HG03439 (cell line): Measurements from ENCODE around the gene PTGES.
"Not testable (repeated sequence)": the region's sequence is repeated elsewhere in the genome, so short reads cannot be mapped to it uniquely, and the experiment has no call there.

Experiments
- ATAC-seq: cut with Tn5 transposase; IDR thresholded peaks from one replicate; pipeline ENCODE4 v1.9.1; 2021; ENCODE audit warnings: mild to moderate bottlenecking, moderate library complexity; ENCODE audit not compliant: unreplicated experiment

The PTGES gene

DNA sequence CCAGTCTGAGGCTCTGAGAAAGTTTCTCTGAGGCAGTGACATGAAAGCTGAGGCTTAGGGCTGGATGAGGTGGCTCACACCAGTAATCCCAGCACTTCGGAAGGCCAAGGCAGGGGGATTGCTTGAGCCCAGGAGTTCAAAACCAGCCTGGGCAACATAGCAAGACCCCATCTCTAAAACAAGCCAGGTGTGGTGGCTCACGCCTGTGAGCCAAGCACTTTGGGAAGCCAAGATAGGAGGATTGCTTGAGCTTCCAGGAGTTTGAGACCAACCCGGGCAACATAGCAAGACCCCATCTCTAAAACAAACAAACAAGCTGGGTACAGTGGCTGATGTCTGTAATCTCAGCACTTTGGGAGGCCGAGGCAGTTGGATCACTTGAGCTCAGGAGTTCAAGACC, 3.8 kb downstream of the PTGES start:
- not testable (repeated sequence) for ATAC-seq

- no peak for ATAC-seq
Measured at GRCh38 chr9:129748249-129748648, 4.6 kb downstream of the PTGES start.

- no peak for ATAC-seq
Measured at GRCh38 chr9:129746092-129746777, 6.6 kb downstream of the PTGES start.

DNA sequence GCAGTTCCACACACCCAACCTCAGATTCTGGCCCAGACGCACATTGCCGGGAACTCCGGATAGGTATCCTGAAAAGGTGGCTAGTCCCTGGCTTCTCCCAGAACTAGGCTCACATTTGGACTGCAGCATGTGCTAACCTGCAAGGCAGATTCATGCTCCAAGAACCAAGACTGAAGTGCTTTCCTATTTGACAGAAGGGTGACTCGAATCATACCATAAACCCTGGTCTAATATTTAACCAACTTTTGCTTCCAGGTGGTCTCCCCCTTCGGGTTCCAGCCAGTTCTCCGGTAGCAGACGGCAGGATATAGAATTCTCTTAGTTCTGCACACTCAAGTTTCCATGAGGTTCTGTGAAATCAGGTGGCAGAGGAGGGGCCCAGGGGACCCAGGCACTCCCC, 7.6 kb downstream of the PTGES start:
- ATAC-seq: no peak

- no peak for ATAC-seq
Measured at GRCh38 chr9:129740666-129741464, 12.0 kb downstream of the PTGES start.

DNA sequence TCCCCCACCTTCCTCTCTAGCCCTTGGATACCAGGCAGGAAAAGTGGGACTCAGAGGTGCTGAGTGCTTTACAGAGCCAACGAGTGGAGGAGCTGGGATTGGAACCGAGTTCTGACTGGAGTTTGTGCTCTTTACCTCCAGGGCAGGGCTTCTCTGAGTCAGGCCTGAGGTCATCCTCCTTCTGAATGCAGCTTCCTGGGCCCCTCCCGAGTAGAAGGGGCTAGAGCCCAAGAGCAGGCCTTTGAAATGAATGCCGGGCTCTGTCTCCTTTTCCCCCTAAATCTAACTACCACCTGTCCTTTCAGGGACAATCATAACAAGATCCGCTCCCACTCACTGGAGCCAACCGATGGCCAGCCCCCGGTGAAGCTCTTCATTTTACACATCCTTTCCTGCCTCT, 12.7 kb downstream of the PTGES start:
- ATAC-seq: no peak

DNA sequence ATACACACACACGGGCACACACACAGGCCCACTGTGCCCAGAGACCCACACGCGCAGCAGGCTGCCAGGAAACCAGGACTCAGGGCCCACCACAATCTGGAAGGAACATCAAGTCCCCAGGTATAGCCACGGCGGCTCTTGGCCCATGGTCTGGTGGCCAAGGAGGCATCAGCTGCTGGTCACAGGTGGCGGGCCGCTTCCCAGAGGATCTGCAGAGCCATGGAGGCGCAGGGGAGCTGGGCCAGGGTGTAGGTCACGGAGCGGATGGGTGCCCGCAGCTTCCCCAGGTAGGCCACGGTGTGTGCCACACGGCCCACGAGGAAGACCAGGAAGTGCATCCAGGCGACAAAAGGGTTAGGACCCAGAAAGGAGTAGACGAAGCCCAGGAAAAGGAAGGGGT, 13.4 kb downstream of the PTGES start:
- no peak for ATAC-seq

GRCh38 chr9:129737479-129738274, 15.2 kb downstream of the PTGES start:
- ATAC-seq: peak; percentile 71

- ATAC-seq: no peak
Measured at GRCh38 chr9:129736334-129736733, 16.5 kb downstream of the PTGES start.

GRCh38 chr9:129735546-129735945, 17.3 kb downstream of the PTGES start:
- no peak for ATAC-seq

DNA sequence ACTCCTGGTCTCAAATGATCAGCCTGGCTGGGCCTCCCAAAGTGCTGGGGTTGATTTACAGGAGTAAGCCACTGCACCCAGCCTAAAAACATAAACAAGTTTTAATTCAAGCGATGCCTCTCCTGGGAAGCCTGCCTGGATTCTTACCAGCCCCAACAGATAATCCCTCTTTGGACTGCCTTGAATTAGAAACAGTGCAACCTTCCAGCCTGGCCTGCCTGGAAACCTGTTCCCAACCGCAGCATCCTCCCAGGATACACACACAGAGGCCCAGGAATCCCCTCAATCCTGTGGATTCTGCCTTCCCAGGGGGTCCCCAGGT, 19.2 kb downstream of the PTGES start:
- ATAC-seq: no peak

- no peak for ATAC-seq
Measured at GRCh38 chr9:129732946-129733631, 19.8 kb downstream of the PTGES start.

DNA sequence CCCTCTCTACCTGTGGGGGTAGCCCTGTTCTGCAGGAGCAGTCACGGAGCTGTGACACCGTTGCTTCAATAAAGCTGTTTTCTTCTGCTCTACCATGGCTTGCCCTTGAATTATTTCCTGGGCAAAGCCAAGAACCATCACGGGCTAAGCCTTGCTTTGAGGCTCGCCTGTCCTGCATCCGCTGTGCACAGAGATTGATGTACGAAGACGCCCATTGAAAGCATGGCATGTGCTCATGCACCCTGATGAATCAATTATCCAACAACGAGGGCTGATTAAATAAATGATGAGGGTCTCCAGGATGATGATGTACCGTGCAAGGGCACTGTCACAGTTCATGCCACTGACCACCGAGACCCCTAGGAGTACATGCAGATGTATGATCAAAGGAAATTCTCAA, 20.7 kb downstream of the PTGES start:
- ATAC-seq: no peak

- no peak for ATAC-seq
Measured at GRCh38 chr9:129731477-129732085, 21.3 kb downstream of the PTGES start.

DNA sequence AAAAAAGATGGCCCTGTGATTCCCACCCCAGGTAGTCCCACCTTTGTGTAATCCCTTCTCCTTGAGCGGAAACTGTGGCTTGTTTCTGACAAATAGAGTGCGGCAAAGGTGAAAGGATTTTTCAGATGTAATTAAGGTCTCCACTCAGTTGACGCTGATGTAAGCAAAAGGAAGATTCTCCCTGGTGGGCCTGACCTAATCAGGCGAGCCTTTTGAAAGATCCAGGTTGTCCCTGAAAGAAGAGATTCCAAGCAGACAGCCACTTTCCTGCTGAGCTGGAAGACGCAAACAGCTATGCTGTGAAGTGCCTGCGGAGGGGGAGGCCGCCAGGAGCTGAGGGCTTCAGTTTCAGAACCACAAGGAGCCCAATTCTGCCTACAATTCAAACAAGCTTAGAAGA, 24.1 kb downstream of the PTGES start:
- ATAC-seq: no peak

DNA sequence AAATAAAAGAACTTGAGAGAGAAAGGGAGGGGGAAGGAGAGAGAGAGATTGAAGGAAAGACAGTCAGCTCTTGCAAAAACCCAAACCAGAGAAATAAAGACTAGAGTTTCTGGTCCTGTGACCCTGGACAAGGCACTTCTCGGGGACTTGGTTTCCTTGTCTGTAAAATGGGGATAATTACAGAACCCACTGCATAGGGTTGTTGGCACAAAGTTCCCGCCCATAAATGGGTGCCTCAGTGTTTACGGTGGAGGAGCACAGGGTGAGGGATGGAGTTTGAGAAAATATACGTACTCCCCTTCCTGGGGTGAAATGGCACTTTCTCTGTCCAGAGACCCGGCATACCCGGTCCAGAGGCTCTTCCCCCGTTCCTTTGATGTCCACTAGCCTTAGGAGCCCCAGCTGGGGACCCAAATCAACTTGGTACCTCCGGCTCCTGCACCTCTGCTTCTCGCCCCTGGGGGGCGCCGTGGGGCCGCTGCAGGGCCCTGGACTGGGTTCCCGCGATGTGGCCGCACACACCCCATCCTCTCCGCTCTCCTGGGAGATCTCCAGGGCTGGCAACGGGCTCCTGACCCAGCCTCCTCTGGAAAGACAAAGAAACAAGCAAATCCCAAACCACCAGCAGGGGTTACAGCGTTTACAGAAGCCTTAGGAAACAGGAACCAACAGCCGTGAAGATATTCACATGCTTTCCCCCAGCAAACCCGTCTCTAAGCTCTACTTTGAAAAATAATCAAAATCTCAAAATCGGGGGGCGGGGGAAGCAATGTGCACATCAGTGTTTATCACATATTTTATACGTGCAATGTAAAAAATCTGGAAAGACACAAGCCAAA, 26.3 kb downstream of the PTGES start:
- ATAC-seq: no peak

DNA sequence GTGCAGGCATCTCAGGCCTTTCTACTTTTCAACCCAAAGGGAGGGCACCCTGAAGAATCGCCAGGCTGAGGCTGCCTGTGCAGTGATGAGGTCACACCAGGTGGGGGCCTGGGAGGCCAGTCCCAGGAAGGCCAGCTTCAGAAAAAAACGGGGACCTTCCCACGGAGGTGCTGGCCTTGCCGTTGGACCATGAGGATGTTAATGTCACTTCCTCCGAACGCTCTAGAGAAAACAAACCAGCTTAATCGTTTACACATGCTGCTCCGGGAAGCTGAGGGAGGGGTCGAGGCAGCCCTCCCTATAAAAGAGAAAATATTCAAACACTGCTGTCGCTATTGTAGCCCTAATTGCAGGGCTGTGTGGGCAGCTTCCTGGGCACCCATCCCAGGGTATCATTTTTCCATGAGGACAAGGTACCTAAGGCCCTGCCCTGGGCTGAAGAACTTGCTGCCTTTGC, 27.0 kb downstream of the PTGES start:
- no peak for ATAC-seq

DNA sequence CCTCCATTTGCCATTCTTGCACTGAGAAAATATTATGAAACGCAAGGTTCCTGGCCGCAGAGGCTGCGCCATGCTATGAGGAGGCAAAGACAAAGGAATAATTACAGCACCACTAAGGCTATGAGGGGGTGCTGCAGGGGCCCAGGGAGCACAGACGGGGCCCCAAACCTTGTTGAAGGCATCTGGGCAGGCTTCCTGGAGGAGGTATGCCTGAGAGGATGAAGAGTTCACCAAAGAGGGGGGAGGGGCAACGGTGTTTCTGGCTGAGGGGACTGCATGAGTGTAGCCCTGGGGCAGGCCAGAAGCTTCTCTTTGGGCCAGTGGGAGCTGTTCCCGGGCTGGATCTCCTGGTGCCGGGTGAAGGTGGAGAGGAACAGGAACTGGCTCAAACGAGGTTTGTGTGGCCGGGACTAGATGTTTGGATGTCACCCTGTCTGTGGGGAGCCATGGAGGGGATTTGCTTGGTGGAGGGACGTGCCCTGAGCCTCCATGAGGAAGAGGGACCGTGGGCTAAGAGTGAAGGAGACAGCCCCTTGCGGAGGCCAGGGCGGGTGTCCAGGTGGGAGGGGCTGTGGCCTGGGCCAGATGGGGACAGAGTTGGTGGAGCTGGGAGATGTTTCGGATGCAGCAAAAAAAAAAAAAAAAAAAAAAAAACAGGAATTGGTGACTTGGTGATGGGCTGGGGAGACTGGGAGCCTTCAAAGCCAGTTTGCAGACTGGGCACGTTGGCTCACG, 28.2 kb downstream of the PTGES start:
- no peak for ATAC-seq

- ATAC-seq: no peak
Measured at GRCh38 chr9:129722913-129723312, 29.9 kb downstream of the PTGES start.
